ENCODE data around the gene RNF181.

The RNF181 gene

DNA sequence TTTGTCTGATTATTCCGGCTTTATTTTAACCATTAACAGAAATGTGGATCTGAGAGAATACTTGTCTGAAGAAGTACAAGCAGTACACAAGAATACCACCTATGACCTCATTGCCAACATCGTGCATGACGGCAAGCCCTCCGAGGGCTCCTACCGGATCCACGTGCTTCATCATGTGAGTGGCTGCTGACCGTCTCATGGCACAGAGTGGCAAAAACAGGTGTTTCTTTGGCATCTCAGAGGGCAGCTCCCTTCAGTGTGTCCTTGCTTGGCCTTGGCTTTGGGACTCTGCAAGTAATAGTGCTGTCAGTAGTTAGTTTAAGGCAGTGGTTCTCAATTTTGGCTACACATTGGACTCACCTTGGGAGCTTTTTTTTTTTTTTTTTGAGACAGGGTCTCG, 49.4 kb downstream of the RNF181 start:
- TF ChIP-seq FOXP2 (optimal IDR thresholded peaks at IDR 0.05; ENCODE audit: borderline replicate concordance, extremely low read depth, extremely low read length, insufficient read depth) = no peak
- TF ChIP-seq, protein P1, sequence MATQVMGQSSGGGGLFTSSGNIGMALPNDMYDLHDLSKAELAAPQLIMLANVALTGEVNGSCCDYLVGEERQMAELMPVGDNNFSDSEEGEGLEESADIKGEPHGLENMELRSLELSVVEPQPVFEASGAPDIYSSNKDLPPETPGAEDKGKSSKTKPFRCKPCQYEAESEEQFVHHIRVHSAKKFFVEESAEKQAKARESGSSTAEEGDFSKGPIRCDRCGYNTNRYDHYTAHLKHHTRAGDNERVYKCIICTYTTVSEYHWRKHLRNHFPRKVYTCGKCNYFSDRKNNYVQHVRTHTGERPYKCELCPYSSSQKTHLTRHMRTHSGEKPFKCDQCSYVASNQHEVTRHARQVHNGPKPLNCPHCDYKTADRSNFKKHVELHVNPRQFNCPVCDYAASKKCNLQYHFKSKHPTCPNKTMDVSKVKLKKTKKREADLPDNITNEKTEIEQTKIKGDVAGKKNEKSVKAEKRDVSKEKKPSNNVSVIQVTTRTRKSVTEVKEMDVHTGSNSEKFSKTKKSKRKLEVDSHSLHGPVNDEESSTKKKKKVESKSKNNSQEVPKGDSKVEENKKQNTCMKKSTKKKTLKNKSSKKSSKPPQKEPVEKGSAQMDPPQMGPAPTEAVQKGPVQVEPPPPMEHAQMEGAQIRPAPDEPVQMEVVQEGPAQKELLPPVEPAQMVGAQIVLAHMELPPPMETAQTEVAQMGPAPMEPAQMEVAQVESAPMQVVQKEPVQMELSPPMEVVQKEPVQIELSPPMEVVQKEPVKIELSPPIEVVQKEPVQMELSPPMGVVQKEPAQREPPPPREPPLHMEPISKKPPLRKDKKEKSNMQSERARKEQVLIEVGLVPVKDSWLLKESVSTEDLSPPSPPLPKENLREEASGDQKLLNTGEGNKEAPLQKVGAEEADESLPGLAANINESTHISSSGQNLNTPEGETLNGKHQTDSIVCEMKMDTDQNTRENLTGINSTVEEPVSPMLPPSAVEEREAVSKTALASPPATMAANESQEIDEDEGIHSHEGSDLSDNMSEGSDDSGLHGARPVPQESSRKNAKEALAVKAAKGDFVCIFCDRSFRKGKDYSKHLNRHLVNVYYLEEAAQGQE (IDR thresholded peaks at IDR 0.05; ENCODE audit: insufficient read depth in 1 of 2, low read depth in 2 of 2, low read length in 2 of 2) = no peak
- TF ChIP-seq POLR2AphosphoS5 (IDR thresholded peaks at IDR 0.05; ENCODE audit: low read depth, low read length) = no peak
- TF ChIP-seq TAF1 (IDR thresholded peaks at IDR 0.05; ENCODE audit: borderline replicate concordance, insufficient read depth, low read length) = no peak
- no peak for TF ChIP-seq SIN3A (IDR thresholded peaks at IDR 0.05; ENCODE audit: borderline replicate concordance, insufficient read depth, low read length)

DNA sequence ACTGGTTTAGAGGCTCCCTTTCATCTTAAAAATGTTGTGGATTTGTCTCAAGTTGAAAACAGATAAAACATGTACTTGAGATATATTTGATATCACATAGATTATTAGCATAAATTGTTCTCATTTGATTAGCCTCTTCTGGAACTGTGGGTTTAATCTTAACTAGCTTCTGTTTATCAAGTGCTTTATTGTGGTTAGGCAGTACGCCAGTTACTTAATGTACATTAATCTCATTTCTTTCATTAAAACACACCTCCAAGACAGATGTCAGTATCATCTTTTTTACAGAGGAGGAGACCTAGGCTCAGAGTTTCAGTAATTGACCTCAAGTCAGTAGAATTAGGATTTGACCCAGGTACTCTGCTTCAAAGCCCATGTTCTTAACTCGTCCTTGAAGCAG, 50.6 kb downstream of the RNF181 start:
- TF ChIP-seq TAF1 (IDR thresholded peaks at IDR 0.05; ENCODE audit: borderline replicate concordance, insufficient read depth, low read length) (no peak), FOXP2 (optimal IDR thresholded peaks at IDR 0.05; ENCODE audit: borderline replicate concordance, extremely low read depth, extremely low read length, insufficient read depth) (no peak), SIN3A (IDR thresholded peaks at IDR 0.05; ENCODE audit: borderline replicate concordance, insufficient read depth, low read length) (no peak), POLR2AphosphoS5 (IDR thresholded peaks at IDR 0.05; ENCODE audit: low read depth, low read length) (no peak)
- TF ChIP-seq, protein P1 (IDR thresholded peaks at IDR 0.05; ENCODE audit: insufficient read depth in 1 of 2, low read depth in 2 of 2, low read length in 2 of 2) = no peak

Measured in PFSK-1 (cell line).